NT2/D1 (cell line): ENCODE measurements around the gene MEGF6.

Experiments used
- DNase-seq: peaks from one replicate; pipeline ENCODE4 v3.0.0-alpha.2; 2011; ENCODE audit warnings: low read depth, low spot score
- H3K27me3 ChIP-seq: 2 replicates; pipeline ENCODE4 v1.6.0; 2011; ENCODE audit warnings: mild to moderate bottlenecking; ENCODE audit not compliant: insufficient read length, insufficient read depth
- H3K36me3 ChIP-seq: 2 replicates; pipeline ENCODE4 v1.6.1; 2011; ENCODE audit warnings: mild to moderate bottlenecking, low read length, mixed read lengths; ENCODE audit not compliant: insufficient read depth, insufficient read length
- H3K4me1 ChIP-seq: 2 replicates; pipeline ENCODE4 v1.5.1; 2011; ENCODE audit not compliant: insufficient read depth, insufficient read length
- H3K4me3 ChIP-seq: 2 replicates; pipeline ENCODE4 v1.5.1; 2011; ENCODE audit warnings: low read depth; ENCODE audit not compliant: insufficient read length
- H3K9ac ChIP-seq: 2 replicates; pipeline ENCODE4 v1.6.0; 2011; ENCODE audit warnings: low read depth; ENCODE audit not compliant: insufficient read length
- H3K9me3 ChIP-seq: 2 replicates; pipeline ENCODE4 v1.5.1; 2011; ENCODE audit warnings: mild to moderate bottlenecking, low read length; ENCODE audit not compliant: insufficient read depth
- SUZ12 ChIP-seq: IDR thresholded peaks from 2 replicates; pipeline ENCODE4 v1.6.1; 2011; ENCODE audit not compliant: insufficient read length, insufficient read depth; ENCODE audit errors: extremely low read depth
- YY1 ChIP-seq: IDR thresholded peaks from 2 replicates; pipeline ENCODE4 v1.6.1; 2011; ENCODE audit not compliant: insufficient read length, insufficient read depth
- ZNF274 ChIP-seq: IDR thresholded peaks from 2 replicates; pipeline ENCODE4 v1.6.1; 2011; ENCODE audit warnings: mild to moderate bottlenecking, low read depth, low read length

The MEGF6 gene

GRCh38 chr1:3618531-3618880, 7.2 kb upstream of the MEGF6 start:
- Histone ChIP-seq H3K36me3 (no peaks in the 10 kb centered on the region), H3K27me3 (peaks cover 17% of the 10 kb centered on the region), H3K4me1 (peaks cover 16% of the 10 kb centered on the region), H3K9ac (peak overlapping the region; percentile 32), H3K9me3 (no peaks in the 10 kb centered on the region), H3K4me3 (no peak overlapping the region)
- no peak for TF ChIP-seq SUZ12
- no peak for TF ChIP-seq YY1
- TF ChIP-seq ZNF274: no peak
- DNase-seq: no peak

GRCh38 chr1:3617806-3618345, 6.6 kb upstream of the MEGF6 start:
- H3K36me3 ChIP-seq: no peaks in the 10 kb centered on the region
- peaks cover 20% of the 10 kb centered on the region for H3K4me1 ChIP-seq
- TF ChIP-seq ZNF274 (no peak), SUZ12 (no peak), YY1 (no peak)
- no peak overlapping the region for H3K4me3 ChIP-seq
- no peaks in the 10 kb centered on the region for H3K9me3 ChIP-seq
- H3K9ac ChIP-seq: no peak overlapping the region
- H3K27me3 ChIP-seq: peaks cover 11% of the 10 kb centered on the region
- DNase-seq: no peak

GRCh38 chr1:3616861-3617260, 5.6 kb upstream of the MEGF6 start:
- DNase-seq: no peak
- no peak overlapping the region for H3K9ac ChIP-seq
- H3K4me1 ChIP-seq: peaks cover 26% of the 10 kb centered on the region
- no peaks in the 10 kb centered on the region for H3K36me3 ChIP-seq
- TF ChIP-seq ZNF274 (no peak), YY1 (no peak), SUZ12 (no peak)
- no peak overlapping the region for H3K4me3 ChIP-seq
- H3K9me3 ChIP-seq: no peaks in the 10 kb centered on the region
- peaks cover 21% of the 10 kb centered on the region for H3K27me3 ChIP-seq

- Histone ChIP-seq H3K36me3 (no peaks in the 10 kb centered on the region), H3K4me1 (peaks cover 27% of the 10 kb centered on the region), H3K9ac (no peak overlapping the region), H3K9me3 (no peaks in the 10 kb centered on the region), H3K4me3 (no peak overlapping the region), H3K27me3 (peaks cover 14% of the 10 kb centered on the region)
- TF ChIP-seq SUZ12 (no peak), YY1 (no peak), ZNF274 (no peak)
- no peak for DNase-seq
Measured at GRCh38 chr1:3614755-3615742, 3.7 kb upstream of the MEGF6 start.

- Histone ChIP-seq H3K9me3 (no peaks in the 10 kb centered on the region), H3K27me3 (peaks cover 13% of the 10 kb centered on the region), H3K36me3 (no peaks in the 10 kb centered on the region), H3K9ac (peak overlapping the region; percentile 42), H3K4me3 (peak overlapping the region; percentile 28), H3K4me1 (peaks cover 42% of the 10 kb centered on the region)
- DNase-seq: no peak
- TF ChIP-seq ZNF274 (no peak), YY1 (no peak), SUZ12 (no peak)
Measured at GRCh38 chr1:3612123-3612522, 815 bp upstream of the MEGF6 start.

GRCh38 chr1:3610527-3611169, 660 bp downstream of the MEGF6 start:
- peak overlapping the region; percentile 64 for H3K4me3 ChIP-seq
- DNase-seq: no peak
- peaks cover 13% of the 10 kb centered on the region for H3K27me3 ChIP-seq
- TF ChIP-seq YY1 (no peak), SUZ12 (no peak), ZNF274 (no peak)
- no peaks in the 10 kb centered on the region for H3K36me3 ChIP-seq
- H3K4me1 ChIP-seq: peaks cover 42% of the 10 kb centered on the region
- H3K9ac ChIP-seq: peak overlapping the region; percentile 83
- H3K9me3 ChIP-seq: no peaks in the 10 kb centered on the region

- DNase-seq: no peak
- peak overlapping the region; percentile 64 for H3K4me3 ChIP-seq
- H3K9ac ChIP-seq: peak overlapping the region; percentile 51
- TF ChIP-seq SUZ12: no peak
- no peaks in the 10 kb centered on the region for H3K9me3 ChIP-seq
- H3K4me1 ChIP-seq: peaks cover 38% of the 10 kb centered on the region
- no peaks in the 10 kb centered on the region for H3K36me3 ChIP-seq
- peaks cover 13% of the 10 kb centered on the region for H3K27me3 ChIP-seq
Measured at GRCh38 chr1:3609769-3610526, 1.4 kb downstream of the MEGF6 start.
